HepG2 (cell line): Measurements from ENCODE around the gene CDH23. TPM values are rescaled to one million over a fixed set of nuclear protein-coding genes. Genes with fewer than 3 reads are reported as not detected.

Experiments
- ATAC-seq: fragments of 200-7000 bp; cut with Tn5 transposase; 3 replicates; pipeline ENCODE4 v1.9.1; 2020; ENCODE audit warnings: mild to moderate bottlenecking, moderate library complexity
- BruUV-seq: library from RNA; stranded (reverse); fragments of 400-500 nt; replicated peaks from 2 replicates; lab custom pipeline; 2021; lab: Mats Ljungman, UMichigan
- CTCF ChIA-PET: fragments of 300-600 bp; formaldehyde crosslinking; extraction: SDS; loops from one replicate; lab custom pipeline; 2021; ENCODE audit warnings: low total read pairs, inconsistent platforms, low intra/inter-chr PET ratio; lab: Yijun Ruan, JAX
- POLR2A ChIA-PET: fragments of 350-600 bp; sonication (Branson Sonifier 250); formaldehyde crosslinking; loops from one replicate; lab custom pipeline; 2020; ENCODE audit warnings: antibody characterized with exemption, inconsistent platforms; lab: Yijun Ruan, JAX
- DNase-seq: peaks from one replicate; pipeline ENCODE4 v3.0.0-alpha.2; 2015; ENCODE audit warnings: low spot score
- FAIRE-seq: peaks from 3 replicates; lab custom pipeline; 2011; peaks lifted over from hg19 to GRCh38; lab: Jason Lieb, UNC
- H2AFZ ChIP-seq: one replicate; pipeline ENCODE4 v1.6.1; 2011; ENCODE audit warnings: low read length, inconsistent platforms
- H3K27ac ChIP-seq: fragments of 300-600 bp; 3 replicates; pipeline ENCODE4 v1.8.0; 2011; ENCODE audit warnings: mixed run types, mild to moderate bottlenecking, mixed read lengths, low read length, inconsistent platforms; ENCODE audit not compliant: insufficient read depth; ENCODE audit errors: extremely low read length
- H3K27me3 ChIP-seq, 2 experiments: fragments of 200-600 bp in 1 of 2; 2 replicates in 1 of 2; 3 replicates in 1 of 2; pipeline versions ENCODE4 v1.6.0 to v1.8.0; 2011; ENCODE audit warnings: low read length in 2 of 2, mild to moderate bottlenecking in 2 of 2, moderate library complexity in 2 of 2, inconsistent platforms in 1 of 2; ENCODE audit not compliant: insufficient read depth in 2 of 2, control insufficient read depth in 1 of 2
- H3K36me3 ChIP-seq, 2 experiments: fragments of 200-600 bp in 1 of 2; replicated peaks in 1 of 2; 2 replicates in 1 of 2; 3 replicates in 1 of 2; pipeline versions ENCODE4 v1.5.1 to v1.8.0; 2011; ENCODE audit warnings: low read length in 2 of 2, inconsistent platforms in 1 of 2; ENCODE audit not compliant: insufficient read depth in 2 of 2, control insufficient read depth in 1 of 2
- H3K4me1 ChIP-seq: 2 replicates; pipeline ENCODE4 v1.5.1; 2012; ENCODE audit warnings: low read length, inconsistent platforms; ENCODE audit not compliant: insufficient read depth
- H3K4me2 ChIP-seq: 2 replicates; pipeline ENCODE4 v1.6.0; 2011; ENCODE audit warnings: low read depth, low read length, inconsistent platforms
- H3K4me3 ChIP-seq, 3 experiments: fragments of 200-600 bp in 1 of 3; sonication (generic), shearing (Covaris generic) in 1 of 3; replicated peaks in 1 of 3; 2 replicates each; pipeline ENCODE4 v1.5.1; 2011 to 2016; ENCODE audit warnings: low read length in 3 of 3, inconsistent platforms in 2 of 3, low read depth in 2 of 3, mild to moderate bottlenecking in 2 of 3, control low read depth in 1 of 3, mixed read lengths in 1 of 3; ENCODE audit not compliant: insufficient read depth in 1 of 3
- H3K79me2 ChIP-seq: one replicate; pipeline ENCODE4 v1.6.1; 2011; ENCODE audit warnings: low read length, inconsistent platforms; ENCODE audit not compliant: insufficient read depth
- H3K9ac ChIP-seq: 2 replicates; pipeline ENCODE4 v1.6.0; 2011; ENCODE audit warnings: mild to moderate bottlenecking, low read depth, low read length, inconsistent platforms; ENCODE audit not compliant: insufficient read depth
- H3K9me3 ChIP-seq: 2 replicates; pipeline ENCODE4 v1.5.1; 2012; ENCODE audit warnings: mild to moderate bottlenecking, low read length
- H4K20me1 ChIP-seq: 2 replicates; pipeline ENCODE4 v1.6.0; 2011; ENCODE audit warnings: inconsistent platforms, mild to moderate bottlenecking, low read length, moderate library complexity; ENCODE audit not compliant: insufficient read depth
- ADNP ChIP-seq: sonication (generic); formaldehyde crosslinking; IDR thresholded peaks from 2 replicates; pipeline ENCODE4 v1.4.0; 2020; ENCODE audit warnings: missing genetic modification reagents
- ARID4A ChIP-seq: sonication (generic); formaldehyde crosslinking; IDR thresholded peaks from 2 replicates; pipeline ENCODE4 v1.5.0; 2020; ENCODE audit warnings: mild to moderate bottlenecking, missing genetic modification reagents, borderline replicate concordance
- CSRNP1 ChIP-seq: sonication (generic); formaldehyde crosslinking; IDR thresholded peaks from 2 replicates; pipeline ENCODE4 v1.8.1; 2023; ENCODE audit warnings: mild to moderate bottlenecking, missing genetic modification reagents
- HNRNPLL ChIP-seq: fragments of 200-400 bp; formaldehyde crosslinking; IDR thresholded peaks from 2 replicates; pipeline ENCODE4 v1.6.1; 2017; ENCODE audit warnings: mild to moderate bottlenecking, low read depth, low read length; ENCODE audit not compliant: poor library complexity, severe bottlenecking
- MED1 ChIP-seq: sonication (generic); formaldehyde crosslinking; IDR thresholded peaks from 2 replicates; pipeline ENCODE4 v1.4.0; 2020; ENCODE audit warnings: missing genetic modification reagents
- MIXL1 ChIP-seq: IDR thresholded peaks from 2 replicates; pipeline ENCODE4 v1.6.1; 2016
- RBFOX2 ChIP-seq: fragments of 200-400 bp; formaldehyde crosslinking; IDR thresholded peaks from 2 replicates; pipeline ENCODE4 v1.6.1; 2017; ENCODE audit warnings: low read depth, mild to moderate bottlenecking, low read length
- ZNF501 ChIP-seq: sonication (generic); formaldehyde crosslinking; IDR thresholded peaks from 2 replicates; pipeline ENCODE4 v1.5.1; 2020; ENCODE audit warnings: mild to moderate bottlenecking, moderate library complexity, missing genetic modification reagents
- ZNF609 ChIP-seq: sonication (generic); formaldehyde crosslinking; IDR thresholded peaks from 2 replicates; pipeline ENCODE4 v1.4.0; 2020; ENCODE audit warnings: mild to moderate bottlenecking, missing genetic modification reagents, borderline replicate concordance
- ZNF615 ChIP-seq: sonication (generic); formaldehyde crosslinking; IDR thresholded peaks from 2 replicates; pipeline ENCODE4 v1.5.0; 2020; ENCODE audit warnings: mild to moderate bottlenecking, missing genetic modification reagents, borderline replicate concordance
- ZNF710 ChIP-seq: sonication (generic); formaldehyde crosslinking; IDR thresholded peaks from 2 replicates; pipeline ENCODE4 v1.5.0; 2020; ENCODE audit warnings: mild to moderate bottlenecking, missing genetic modification reagents, borderline replicate concordance
- WGBS: methylation state at CpG from one replicate; pipeline ENCODE4 v1.1.6; 2017; ENCODE audit warnings: low lambda C conversion rate; 5-methylcytosine and 5-hydroxymethylcytosine counted together
- in situ Hi-C: cut with HindIII; loops from 2 replicates; pipeline ENCODE4 v1.10.0; 2017; ENCODE audit warnings: low pct_unique_long_range_greater_than_20kb; ENCODE audit not compliant: extremely low pct_ligation_motif_present
- intact Hi-C: fragments of 100-400 bp; cut with micrococcal nuclease; formaldehyde crosslinking; loops from one replicate; pipeline ENCODE4 v1.10.0; 2022; ENCODE audit not compliant: unreplicated experiment
- polyA plus RNA-seq, 8 experiments: library from polyadenylated mRNA; depleted of rRNA in 3 of 8; stranded (reverse) in 7 of 8; unstranded in 1 of 8; fragments of >200 nt; fragmentation: Illumina TruSeq in 4 of 8; extraction: Trizol in 4 of 8; gene quantifications; 2 replicates each; pipeline versions ENCODE4 v1.2.1 to v1.2.3, GENCODE V29; 2011 to 2016; ENCODE audit warnings: low read depth in 4 of 8, missing spikeins in 1 of 8, mixed read lengths in 1 of 8; ENCODE audit not compliant: insufficient read depth in 1 of 8
- total RNA-seq, 5 experiments: library from RNA; depleted of rRNA; stranded (reverse); fragments of >200 nt; fragmentation: Illumina TruSeq; extraction: Trizol; gene quantifications; 2 replicates each; pipeline ENCODE4 v1.2.3, GENCODE V29; 2016; ENCODE audit warnings: low read depth in 1 of 5

Gene CDH23
- total and polyA plus RNA-seq, 2 of the 13 experiments (the other 11 are each of a cell fraction or from before 2014, with no cell fraction given), result 0.13 TPM; not detected in 1

- Histone ChIP-seq H3K4me2 (no peak overlapping the region), H3K9ac (no peak overlapping the region), H3K27me3 (peaks cover 5 to 56% of the 10 kb centered on the region in 2 experiments; a peak in 4 of 5 replicates), H3K27ac (no peak overlapping the region), H3K36me3 (no peaks in the 10 kb centered on the region), H3K79me2 (no peaks in the 10 kb centered on the region), H3K9me3 (no peaks in the 10 kb centered on the region), H2AFZ (no peak overlapping the region), H3K4me1 (no peaks in the 10 kb centered on the region), H4K20me1 (no peaks in the 10 kb centered on the region), H3K4me3 (no peak overlapping the region)
- in situ Hi-C loops (no loop called here), intact Hi-C loops (no loop called here)
- ATAC-seq (no peak), DNase-seq (no peak), FAIRE-seq (no peak)
- CTCF ChIA-PET, result no interaction called here
- WGBS, result 47% methylated on average over 2 of the region's 2 CpGs
- TF ChIP-seq ZNF710 (CRISPR knock-in tag), result no peak
- TF ChIP-seq ZNF615 (CRISPR knock-in tag), result no peak
- TF ChIP-seq MED1 (CRISPR knock-in tag), result no peak
- no peak for TF ChIP-seq ZNF501 (CRISPR knock-in tag)
- no peak for TF ChIP-seq MIXL1 (CRISPR knock-in tag)
- no peak for TF ChIP-seq RBFOX2
- TF ChIP-seq ADNP (CRISPR knock-in tag), result no peak
- TF ChIP-seq ARID4A (CRISPR knock-in tag), result no peak
- TF ChIP-seq ZNF609, result no peak
- no peak for TF ChIP-seq CSRNP1
- TF ChIP-seq HNRNPLL, result no peak
- BruUV-seq, result no TSS peak
- POLR2A ChIA-PET, result no interaction called here
These were observed 58.3 kb downstream of the CDH23 start for GRCh38 chr10:71455035-71455434.
